Effector memory CD4-positive, alpha-beta T cell (primary cell): ENCODE results near the gene ZNF232.
"Not testable (repeated sequence)": the region's sequence is repeated elsewhere in the genome, so short reads cannot be mapped to it uniquely, and the experiment has no call there.

Source experiments
- DNase-seq, 3 donors: peaks; one replicate each; pipeline ENCODE4 v3.0.0-alpha.2; 2020
- H3K27ac ChIP-seq: 2 replicates; pipeline ENCODE4 v1.7.0; 2013; ENCODE audit warnings: mild to moderate bottlenecking, low read length, moderate library complexity; ENCODE audit not compliant: insufficient read depth, poor library complexity, severe bottlenecking
- H3K27me3 ChIP-seq: replicated peaks from 2 replicates; pipeline ENCODE4 v1.7.0; 2013; ENCODE audit warnings: mild to moderate bottlenecking, low read length; ENCODE audit not compliant: insufficient read depth, control insufficient read depth, poor library complexity, severe bottlenecking
- H3K36me3 ChIP-seq: 2 replicates; pipeline ENCODE4 v1.7.0; 2013; ENCODE audit warnings: mild to moderate bottlenecking, low read length, moderate library complexity; ENCODE audit not compliant: control insufficient read depth, insufficient read depth
- H3K4me1 ChIP-seq: 2 replicates; pipeline ENCODE4 v1.7.0; 2013; ENCODE audit warnings: low read length, mild to moderate bottlenecking; ENCODE audit not compliant: control insufficient read depth, insufficient read depth, poor library complexity, severe bottlenecking
- H3K4me3 ChIP-seq: 2 replicates; pipeline ENCODE4 v1.7.0; 2013; ENCODE audit warnings: low read length, low read depth, mild to moderate bottlenecking; ENCODE audit not compliant: insufficient read depth, poor library complexity, severe bottlenecking
- H3K9me3 ChIP-seq: 2 replicates; pipeline ENCODE4 v1.7.0; 2013; ENCODE audit warnings: mild to moderate bottlenecking, low read length, moderate library complexity; ENCODE audit not compliant: control insufficient read depth
- total RNA-seq, 3 donors: gene quantifications; one replicate each; lab custom pipeline; 2026; lab: John Stamatoyannopoulos, UW

The ZNF232 gene
- 2.1 to 7.2 (median 4.8) reads per million in 3 donors for total RNA-seq

DNA sequence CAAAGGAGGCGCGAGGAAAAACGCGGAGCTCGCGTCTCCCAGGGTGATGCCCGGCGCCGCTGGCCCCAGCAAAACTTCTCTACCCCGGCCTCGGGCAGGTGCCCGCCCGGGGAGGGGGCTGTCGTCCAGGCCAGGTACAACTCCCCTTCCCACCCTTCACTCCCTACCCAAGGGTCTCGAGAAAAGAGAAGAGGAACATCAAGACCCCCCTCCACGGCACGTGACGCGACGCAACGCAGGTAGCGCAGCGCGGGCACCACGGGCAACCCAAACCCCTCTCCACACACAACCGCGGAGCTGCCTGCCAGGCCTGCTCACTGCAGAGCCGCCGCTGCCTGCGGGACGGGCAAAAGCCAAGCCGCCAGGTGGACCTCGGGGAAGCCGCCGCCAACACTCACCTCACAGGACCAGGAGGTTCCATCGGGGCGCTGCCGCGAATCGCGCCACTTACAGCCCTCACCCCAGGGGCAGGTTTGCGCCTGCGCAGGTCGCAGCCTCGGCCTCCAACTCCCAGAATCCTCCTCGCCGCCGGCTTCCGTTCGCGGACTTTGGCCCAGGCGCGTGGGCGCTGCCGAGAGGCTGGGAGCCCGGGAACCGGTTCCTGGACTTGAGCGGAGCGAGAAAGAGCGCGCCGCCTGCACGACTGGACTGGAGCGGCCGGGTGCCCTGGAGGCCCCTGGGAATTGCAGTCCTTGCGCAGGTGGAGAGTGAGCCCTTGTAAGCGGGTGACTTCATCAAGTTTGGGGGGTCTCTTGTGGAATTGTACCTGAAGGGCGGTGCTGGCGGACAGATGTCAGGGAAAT, at the start of gene ZNF232:
Gene ZNF232, minus strand, starts transcription at position 477 of the 803 bp plus-strand sequence. Its CDS starts 56 bp downstream, at position 421.
- H3K27ac ChIP-seq, result peak within 1 kb of the TSS; percentile 66
- H3K4me3 ChIP-seq, result peak within 1 kb of the TSS; percentile 96
- peaks cover 10% of the 10 kb centered on the region for H3K36me3 ChIP-seq
- H3K9me3 ChIP-seq, result no peaks in the 10 kb centered on the region
- H3K27me3 ChIP-seq, result no peaks in the 10 kb centered on the region
- peak; percentile 76 to 86 (median 81) for DNase-seq
- peaks cover 10% of the 10 kb centered on the region for H3K4me1 ChIP-seq

DNA sequence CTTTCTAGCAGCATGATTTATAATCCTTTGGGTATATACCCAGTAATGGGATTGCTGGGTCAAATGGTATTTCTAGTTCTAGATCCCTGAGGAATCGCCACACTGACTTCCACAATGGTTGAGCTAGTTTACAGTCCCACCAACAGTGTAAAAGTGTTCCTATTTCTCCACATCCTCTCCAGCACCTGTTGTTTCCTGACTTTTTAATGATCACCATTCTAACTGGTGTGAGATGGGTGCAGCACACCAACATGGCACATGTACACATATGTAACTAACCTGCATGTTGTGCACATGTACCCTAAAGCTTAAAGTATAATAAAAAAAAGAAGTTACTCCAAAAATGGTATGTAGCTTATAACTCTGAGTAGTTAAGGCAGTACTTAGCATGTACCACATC, 49.0 kb upstream of the ZNF232 start:
- H3K4me3 ChIP-seq, H3K4me1 ChIP-seq, DNase-seq, H3K36me3 ChIP-seq, H3K27ac ChIP-seq, H3K9me3 ChIP-seq, H3K27me3 ChIP-seq: not testable (repeated sequence)

DNA sequence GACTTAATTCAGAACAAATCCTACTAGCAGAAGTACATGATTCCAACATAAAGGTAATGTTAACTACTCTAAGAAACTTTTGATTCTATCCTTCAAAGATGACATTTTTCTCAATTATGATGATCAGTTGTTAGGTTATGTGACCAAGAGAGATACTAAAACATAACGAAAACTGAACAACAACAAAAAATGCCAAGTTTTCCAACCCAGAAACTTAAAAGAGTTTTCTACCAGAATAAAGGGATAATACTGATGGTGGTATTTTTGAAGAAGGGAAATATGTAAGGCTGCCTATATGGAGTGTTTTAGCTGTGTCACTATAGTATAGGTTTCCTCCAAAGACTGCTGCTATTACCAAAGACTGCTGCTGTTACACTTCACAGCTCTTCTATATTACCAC, 34.4 kb upstream of the ZNF232 start:
- H3K36me3 ChIP-seq, H3K27ac ChIP-seq, H3K27me3 ChIP-seq, H3K4me1 ChIP-seq, DNase-seq, H3K9me3 ChIP-seq, H3K4me3 ChIP-seq: not testable (repeated sequence)

GRCh38 chr17:5142877-5143276, 31.2 kb upstream of the ZNF232 start:
- not testable (repeated sequence) for DNase-seq, H3K27ac ChIP-seq, H3K9me3 ChIP-seq, H3K4me3 ChIP-seq, H3K36me3 ChIP-seq, H3K27me3 ChIP-seq, H3K4me1 ChIP-seq

- Histone ChIP-seq H3K27me3 (no peaks in the 10 kb centered on the region), H3K4me3 (no peak overlapping the region), H3K4me1 (no peaks in the 10 kb centered on the region), H3K27ac (no peak overlapping the region), H3K9me3 (no peaks in the 10 kb centered on the region), H3K36me3 (no peaks in the 10 kb centered on the region)
- DNase-seq, result no peak
Observed at GRCh38 chr17:5139458-5139732, 27.7 kb upstream of the ZNF232 start.

- Histone ChIP-seq H3K4me1 (no peaks in the 10 kb centered on the region), H3K27ac (no peak overlapping the region), H3K27me3 (no peaks in the 10 kb centered on the region), H3K36me3 (no peaks in the 10 kb centered on the region), H3K4me3 (no peak overlapping the region), H3K9me3 (no peaks in the 10 kb centered on the region)
- DNase-seq, result no peak
Observed at GRCh38 chr17:5138616-5139457, 27.2 kb upstream of the ZNF232 start.

- not testable (repeated sequence) for DNase-seq, H3K4me3 ChIP-seq, H3K9me3 ChIP-seq, H3K27ac ChIP-seq, H3K4me1 ChIP-seq, H3K27me3 ChIP-seq, H3K36me3 ChIP-seq
Observed at GRCh38 chr17:5138198-5138544, 26.5 kb upstream of the ZNF232 start.

- not testable (repeated sequence) for H3K27ac ChIP-seq, DNase-seq
Observed at GRCh38 chr17:5137511-5138197, 26.0 kb upstream of the ZNF232 start.

DNA sequence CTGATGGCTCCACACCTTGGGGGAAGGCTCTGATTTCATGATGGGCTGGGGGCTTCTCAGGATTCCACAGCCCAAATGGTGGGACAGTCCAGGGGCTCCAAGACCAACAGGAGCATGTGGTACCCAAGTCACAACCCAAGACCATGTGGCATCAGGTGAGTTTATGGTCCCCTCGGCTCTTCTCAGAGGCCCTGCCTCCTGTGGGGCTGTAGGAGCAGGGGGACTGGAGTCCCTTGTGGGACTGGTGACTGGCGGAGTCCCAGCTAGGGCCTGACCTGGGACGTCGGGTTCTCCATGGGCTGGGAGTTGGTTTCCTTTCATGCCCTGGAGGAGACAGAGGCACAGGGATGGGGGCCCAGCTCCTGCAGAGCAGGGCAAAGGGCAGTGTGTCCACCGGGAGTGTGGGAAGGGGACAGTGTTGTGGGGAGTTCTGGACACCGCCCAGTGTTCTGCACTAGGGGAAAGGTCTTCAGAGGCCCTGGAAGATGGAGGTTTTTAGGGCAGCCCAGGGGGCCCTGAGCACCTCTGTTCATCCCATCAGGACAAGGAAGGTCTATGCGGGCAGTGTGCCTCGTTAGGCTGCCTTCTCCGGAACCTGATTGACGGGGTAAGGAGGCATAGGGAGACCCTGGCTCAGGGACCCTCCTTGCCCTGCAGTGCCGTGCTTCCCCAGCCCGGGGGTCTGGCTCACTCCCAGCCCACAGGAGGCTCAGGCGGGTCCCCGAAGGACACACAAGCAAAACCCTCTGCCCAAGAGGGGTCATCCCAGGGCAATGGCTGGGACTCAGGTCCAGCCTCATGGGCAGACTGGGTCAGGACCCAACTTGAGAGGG, 25.1 kb upstream of the ZNF232 start:
- not testable (repeated sequence) for H3K36me3 ChIP-seq, H3K9me3 ChIP-seq, DNase-seq, H3K27ac ChIP-seq, H3K4me1 ChIP-seq, H3K27me3 ChIP-seq, H3K4me3 ChIP-seq

More at GRCh38 chr17:5137511-5138197, 26.0 kb upstream of the ZNF232 start:
- H3K9me3 ChIP-seq, H3K4me3 ChIP-seq, H3K36me3 ChIP-seq, H3K4me1 ChIP-seq, H3K27me3 ChIP-seq: not testable (repeated sequence)
